ENCODE data around the gene MKI67.

MKI67 gene

GRCh38 chr10:128074589-128074988, 51.6 kb downstream of the MKI67 start:
- DNase-seq (ENCODE audit: low read depth), result no peak
- TF ChIP-seq CTCF (IDR thresholded peaks at IDR 0.05; ENCODE audit: insufficient read depth, low read depth, low read length, missing control alignments), result no peak
- no peak overlapping the region for H3K4me3 ChIP-seq (ENCODE audit: low read length)

GRCh38 chr10:128073890-128074289, 52.3 kb downstream of the MKI67 start:
- no peak overlapping the region for H3K4me3 ChIP-seq (ENCODE audit: low read length)
- no peak for DNase-seq (ENCODE audit: low read depth)
- TF ChIP-seq CTCF (IDR thresholded peaks at IDR 0.05; ENCODE audit: insufficient read depth, low read depth, low read length, missing control alignments), result no peak

- no peak overlapping the region for H3K4me3 ChIP-seq (ENCODE audit: low read length)
- TF ChIP-seq CTCF (IDR thresholded peaks at IDR 0.05; ENCODE audit: insufficient read depth, low read depth, low read length, missing control alignments), result no peak
- no peak for DNase-seq (ENCODE audit: low read depth)
These were observed 53.1 kb downstream of the MKI67 start for GRCh38 chr10:128072941-128073645.

GRCh38 chr10:128072046-128072445, 54.2 kb downstream of the MKI67 start:
- H3K4me3 ChIP-seq (ENCODE audit: low read length), result no peak overlapping the region
- no peak for TF ChIP-seq CTCF (IDR thresholded peaks at IDR 0.05; ENCODE audit: insufficient read depth, low read depth, low read length, missing control alignments)
- no peak for DNase-seq (ENCODE audit: low read depth)

- H3K4me3 ChIP-seq (ENCODE audit: low read length), result no peak overlapping the region
- no peak for DNase-seq (ENCODE audit: low read depth)
- no peak for TF ChIP-seq CTCF (IDR thresholded peaks at IDR 0.05; ENCODE audit: insufficient read depth, low read depth, low read length, missing control alignments)
These were observed 54.8 kb downstream of the MKI67 start for GRCh38 chr10:128071417-128071782.

- no peak for DNase-seq (ENCODE audit: low read depth)
- no peak for TF ChIP-seq CTCF (IDR thresholded peaks at IDR 0.05; ENCODE audit: insufficient read depth, low read depth, low read length, missing control alignments)
- no peak overlapping the region for H3K4me3 ChIP-seq (ENCODE audit: low read length)
These were observed 55.4 kb downstream of the MKI67 start for GRCh38 chr10:128070721-128071416.

GRCh38 chr10:128070161-128070560, 56.1 kb downstream of the MKI67 start:
- no peak for DNase-seq (ENCODE audit: low read depth)
- no peak for TF ChIP-seq CTCF (IDR thresholded peaks at IDR 0.05; ENCODE audit: insufficient read depth, low read depth, low read length, missing control alignments)
- H3K4me3 ChIP-seq (ENCODE audit: low read length), result no peak overlapping the region

Data from epithelial cell of esophagus (primary cell).